Type B pancreatic cell (in vitro differentiated cells): ENCODE data around the gene IL16. TPM values are rescaled to one million over a fixed set of nuclear protein-coding genes. Genes with fewer than 3 reads are reported as not detected.

Source experiments
- DNase-seq: peaks from one replicate; pipeline ENCODE4 v3.0.0; 2021; ENCODE audit warnings: mixed read lengths; ENCODE audit not compliant: unreplicated experiment; ENCODE audit errors: extremely low spot score
- H3K27ac Mint-ChIP-seq: 2 replicates; pipeline ENCODE4 v1.8.0; 2021; ENCODE audit warnings: mild to moderate bottlenecking, mixed read lengths
- H3K27me3 Mint-ChIP-seq: 2 replicates; pipeline ENCODE4 v1.8.0; 2021; ENCODE audit warnings: mixed read lengths
- H3K36me3 Mint-ChIP-seq: 2 replicates; pipeline ENCODE4 v1.8.0; 2021; ENCODE audit warnings: mixed read lengths
- H3K4me1 Mint-ChIP-seq: one replicate; pipeline ENCODE4 v1.8.0; 2021; ENCODE audit warnings: mixed read lengths; ENCODE audit not compliant: unreplicated experiment
- H3K4me3 Mint-ChIP-seq: 2 replicates; pipeline ENCODE4 v1.8.0; 2021; ENCODE audit warnings: mild to moderate bottlenecking, mixed read lengths
- H3K9me3 Mint-ChIP-seq: 2 replicates; pipeline ENCODE4 v1.8.0; 2021; ENCODE audit warnings: mixed read lengths
- total RNA-seq: library from RNA; stranded (reverse); gene quantifications from 2 replicates; pipeline ENCODE4 v1.2.1, GENCODE V29; 2021; ENCODE audit warnings: low replicate concordance
- TF ChIP-seq, protein P1 (sequence below): fragments of 200-600 bp; sonication (generic); conservative IDR thresholded peaks from 2 replicates; pipeline ENCODE4 v1.5.0; 2021; ENCODE audit warnings: antibody characterized with exemption, mild to moderate bottlenecking

IL16 gene
- total RNA-seq, 1 donor from 2014 or later: 0.14 TPM

DNA sequence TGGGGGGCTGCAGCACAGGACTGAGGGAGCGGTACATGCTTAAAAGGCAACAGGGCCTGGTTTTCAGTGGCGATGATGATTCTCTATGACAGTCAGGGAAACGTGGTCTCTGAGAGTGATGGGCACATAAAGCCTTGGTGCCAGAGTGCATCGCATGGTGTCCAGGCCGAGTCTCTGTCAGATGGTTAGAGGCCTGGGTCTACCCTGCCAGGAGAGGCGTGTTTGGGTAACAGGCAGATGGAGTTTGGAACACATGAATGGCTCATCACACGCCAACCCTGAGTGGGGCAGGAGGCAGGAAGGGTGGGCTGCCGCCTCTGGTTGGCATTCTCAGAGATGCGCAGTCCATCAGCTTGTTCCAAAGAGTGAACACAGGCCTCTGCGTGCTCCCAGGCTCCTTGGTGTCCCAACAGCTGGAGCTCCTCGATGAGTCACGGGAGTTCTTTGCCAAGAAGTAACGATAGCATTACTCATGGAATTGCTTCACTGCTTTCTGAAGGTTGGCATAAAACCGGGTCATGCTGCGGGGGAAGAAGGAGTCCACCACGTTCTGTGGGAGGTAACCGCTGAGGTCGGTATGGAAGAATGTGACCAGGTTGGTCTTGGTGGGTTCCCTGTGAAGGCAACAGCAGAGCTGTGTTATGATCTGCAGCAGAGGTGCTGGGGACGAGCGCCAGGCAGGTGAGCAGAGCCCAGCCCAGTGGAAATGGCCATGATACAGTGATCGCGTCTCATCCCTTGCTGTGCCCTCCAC, 116.3 kb downstream of the IL16 start:
- H3K4me3 Mint-ChIP-seq: no peak overlapping the region
- H3K27me3 Mint-ChIP-seq: no peaks in the 10 kb centered on the region
- H3K36me3 Mint-ChIP-seq: peaks cover 16% of the 10 kb centered on the region
- TF ChIP-seq, protein P1, sequence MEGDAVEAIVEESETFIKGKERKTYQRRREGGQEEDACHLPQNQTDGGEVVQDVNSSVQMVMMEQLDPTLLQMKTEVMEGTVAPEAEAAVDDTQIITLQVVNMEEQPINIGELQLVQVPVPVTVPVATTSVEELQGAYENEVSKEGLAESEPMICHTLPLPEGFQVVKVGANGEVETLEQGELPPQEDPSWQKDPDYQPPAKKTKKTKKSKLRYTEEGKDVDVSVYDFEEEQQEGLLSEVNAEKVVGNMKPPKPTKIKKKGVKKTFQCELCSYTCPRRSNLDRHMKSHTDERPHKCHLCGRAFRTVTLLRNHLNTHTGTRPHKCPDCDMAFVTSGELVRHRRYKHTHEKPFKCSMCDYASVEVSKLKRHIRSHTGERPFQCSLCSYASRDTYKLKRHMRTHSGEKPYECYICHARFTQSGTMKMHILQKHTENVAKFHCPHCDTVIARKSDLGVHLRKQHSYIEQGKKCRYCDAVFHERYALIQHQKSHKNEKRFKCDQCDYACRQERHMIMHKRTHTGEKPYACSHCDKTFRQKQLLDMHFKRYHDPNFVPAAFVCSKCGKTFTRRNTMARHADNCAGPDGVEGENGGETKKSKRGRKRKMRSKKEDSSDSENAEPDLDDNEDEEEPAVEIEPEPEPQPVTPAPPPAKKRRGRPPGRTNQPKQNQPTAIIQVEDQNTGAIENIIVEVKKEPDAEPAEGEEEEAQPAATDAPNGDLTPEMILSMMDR: no peak
- H3K27ac Mint-ChIP-seq: no peak overlapping the region
- no peaks in the 10 kb centered on the region for H3K9me3 Mint-ChIP-seq
- no peak for DNase-seq
- H3K4me1 Mint-ChIP-seq: no peaks in the 10 kb centered on the region

DNA sequence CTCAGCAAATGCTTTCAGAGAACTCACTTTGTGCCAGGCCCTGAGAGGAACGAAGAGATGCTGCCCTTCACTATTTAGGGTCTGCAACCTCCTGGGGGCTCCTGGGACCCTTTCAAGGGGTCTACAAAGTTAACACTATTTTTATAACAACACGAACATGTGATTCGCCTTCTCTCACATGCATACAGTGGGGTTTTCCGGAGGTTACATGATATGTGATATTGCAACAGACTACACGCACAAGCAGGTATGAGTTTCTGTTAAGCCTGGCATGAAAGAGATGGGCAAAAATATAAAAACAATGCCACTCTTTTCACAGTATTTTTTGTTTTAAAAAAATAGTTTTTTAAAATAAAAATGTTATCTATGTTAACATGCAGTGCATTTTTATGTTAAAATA, 117.0 kb downstream of the IL16 start:
- H3K4me1 Mint-ChIP-seq: no peaks in the 10 kb centered on the region
- no peak for DNase-seq
- no peaks in the 10 kb centered on the region for H3K9me3 Mint-ChIP-seq
- no peaks in the 10 kb centered on the region for H3K27me3 Mint-ChIP-seq
- TF ChIP-seq, protein P1: no peak
- no peak overlapping the region for H3K27ac Mint-ChIP-seq
- H3K4me3 Mint-ChIP-seq: no peak overlapping the region
- peaks cover 16% of the 10 kb centered on the region for H3K36me3 Mint-ChIP-seq

DNA sequence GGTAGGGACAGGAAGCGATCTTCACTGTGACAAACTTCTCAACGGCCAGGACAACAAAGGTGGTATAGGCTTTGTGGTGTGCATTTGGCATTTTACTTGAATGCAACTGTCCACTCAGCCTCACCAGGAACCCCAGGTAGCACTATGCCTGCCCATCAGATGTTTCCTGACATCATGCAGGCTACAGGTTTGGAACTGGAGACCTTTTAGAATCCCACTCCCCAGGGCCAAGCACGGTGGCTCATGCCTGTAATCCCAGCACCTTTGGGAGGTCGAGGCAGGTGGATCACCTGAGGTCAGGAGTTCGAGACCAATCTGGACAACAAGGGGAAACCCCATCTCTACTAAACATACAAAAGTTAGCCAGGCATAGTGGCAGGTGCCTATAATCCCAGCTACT, 117.7 kb downstream of the IL16 start:
- Mint-ChIP-seq H3K4me3 (no peak overlapping the region), H3K36me3 (peaks cover 19% of the 10 kb centered on the region), H3K4me1 (no peaks in the 10 kb centered on the region), H3K27me3 (no peaks in the 10 kb centered on the region), H3K27ac (no peak overlapping the region), H3K9me3 (no peaks in the 10 kb centered on the region)
- TF ChIP-seq, protein P1: no peak
- no peak for DNase-seq

DNA sequence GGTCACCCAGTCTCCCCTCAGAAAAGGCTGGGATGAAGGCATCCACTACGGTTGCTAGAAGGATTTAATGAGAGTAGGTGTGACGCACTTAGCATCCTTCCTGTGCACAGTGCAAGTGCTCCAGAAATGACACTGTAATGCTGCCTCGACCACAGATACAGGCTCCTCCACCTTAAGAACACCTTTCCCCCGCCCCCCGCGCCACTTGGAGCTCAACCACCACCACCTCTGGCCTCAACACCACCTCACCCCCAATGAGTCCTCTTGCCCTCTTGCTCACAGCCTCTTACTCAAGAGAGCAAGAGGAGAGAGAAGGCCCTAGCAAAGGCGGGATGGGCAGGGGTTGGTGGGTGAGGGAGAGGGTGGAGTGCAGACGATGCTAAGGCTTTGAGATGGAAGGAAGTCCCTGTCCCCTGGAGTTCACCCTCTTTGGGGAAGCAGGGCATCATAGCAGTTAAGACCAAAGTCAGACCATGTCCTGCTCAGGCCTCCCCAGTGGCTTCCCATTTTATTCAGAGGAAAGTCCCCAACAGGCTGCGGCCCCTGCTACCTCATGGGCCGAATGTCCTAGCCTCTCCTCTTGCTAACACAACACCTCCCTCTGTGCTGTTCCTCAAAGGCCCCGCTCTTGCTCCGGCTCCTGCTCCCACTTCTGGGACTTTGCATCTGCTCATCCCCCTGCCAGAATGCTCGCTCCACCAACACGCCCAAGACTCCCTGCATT, 118.9 kb downstream of the IL16 start:
- Mint-ChIP-seq H3K4me3 (no peak overlapping the region), H3K36me3 (peaks cover 25% of the 10 kb centered on the region), H3K4me1 (no peaks in the 10 kb centered on the region), H3K27me3 (no peaks in the 10 kb centered on the region), H3K27ac (no peak overlapping the region), H3K9me3 (no peaks in the 10 kb centered on the region)
- DNase-seq: no peak
- TF ChIP-seq, protein P1: no peak

DNA sequence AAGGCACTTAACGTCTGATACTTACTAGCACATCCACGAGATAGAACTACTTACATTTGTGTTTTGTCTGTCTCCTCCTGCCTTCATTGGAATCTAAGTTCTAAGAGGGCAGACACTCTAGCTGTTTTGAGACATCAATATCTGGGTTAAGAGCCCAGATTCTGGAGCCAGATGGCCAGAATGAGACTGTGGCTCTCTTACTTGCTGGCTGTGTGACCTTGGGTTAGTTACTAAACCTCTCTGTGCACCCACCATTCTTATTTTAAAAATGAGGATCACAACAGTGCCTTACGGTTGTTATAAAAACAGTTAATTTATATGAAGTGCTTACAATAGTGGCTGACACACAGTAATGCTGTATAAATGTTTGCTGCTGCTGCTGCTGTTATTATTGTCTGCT, 119.6 kb downstream of the IL16 start:
- Mint-ChIP-seq H3K27ac (no peak overlapping the region), H3K4me3 (no peak overlapping the region), H3K36me3 (peaks cover 25% of the 10 kb centered on the region), H3K9me3 (no peaks in the 10 kb centered on the region), H3K27me3 (no peaks in the 10 kb centered on the region), H3K4me1 (no peaks in the 10 kb centered on the region)
- DNase-seq: no peak
- TF ChIP-seq, protein P1: no peak
